ENCODE measurements around the gene ACOD1. TPM values are rescaled to one million over a fixed set of nuclear protein-coding genes. Genes with fewer than 3 reads are reported as not detected.
A peak's percentile ranks its signal among the peaks of the same experiment; 100 is the strongest.

Gene ACOD1
- total RNA-seq, 1 experiment from 2014 or later, result not detected

- Histone ChIP-seq H3K79me2 (ENCODE audit: insufficient read depth, low read length) (no peaks in the 10 kb centered on the region), H2AK5ac (ENCODE audit: insufficient read length, low read length) (no peak overlapping the region), H2BK120ac (ENCODE audit: low read depth, low read length, poor library complexity, severe bottlenecking) (no peak overlapping the region), H3K4me1 (ENCODE audit: insufficient read depth, low read length) (no peaks in the 10 kb centered on the region; the same call in 1 of the 2 replicates), H4K20me1 (ENCODE audit: control insufficient read depth, insufficient read depth, insufficient read length) (no peaks in the 10 kb centered on the region), H4K91ac (ENCODE audit: insufficient read length, low read depth, low read length) (no peak overlapping the region), H3K4ac (ENCODE audit: low read depth, low read length) (no peak overlapping the region), H3K56ac (ENCODE audit: insufficient read length, low read depth, low read length) (no peak overlapping the region), H3K9me3 (ENCODE audit: control insufficient read depth, low read depth, low read length) (no peaks in the 10 kb centered on the region), H3T11ph (ENCODE audit: low read length) (no peak overlapping the region), H3K4me2 (ENCODE audit: insufficient read depth, insufficient read length, low read length) (no peak overlapping the region), H3K9ac (ENCODE audit: extremely low read depth, insufficient read length, low read length) (no peak overlapping the region), H3K27ac (ENCODE audit: insufficient read length, low read depth, low read length) (no peak overlapping the region), H3K18ac (ENCODE audit: insufficient read length, low read depth, low read length) (no peak overlapping the region), H4K8ac (replicated peaks; ENCODE audit: insufficient read length, low read depth, low read length) (no peak overlapping the region), H2BK20ac (ENCODE audit: low read depth, low read length, poor library complexity, severe bottlenecking) (no peak overlapping the region), H3K14ac (ENCODE audit: insufficient read depth, low read length) (no peak overlapping the region), H2AFZ (ENCODE audit: low read length) (no peak overlapping the region), H3K27me3 (ENCODE audit: insufficient read depth, low read length) (no peaks in the 10 kb centered on the region), H3K79me1 (ENCODE audit: insufficient read depth, low read depth, low read length, poor library complexity, severe bottlenecking) (no peaks in the 10 kb centered on the region), H4K5ac (ENCODE audit: insufficient read length, low read depth, low read length) (no peak overlapping the region), H2BK5ac (ENCODE audit: insufficient read length, low read length) (no peak overlapping the region), H3K23ac (ENCODE audit: insufficient read length, low read depth, low read length) (no peak overlapping the region), H3K23me2 (ENCODE audit: insufficient read length, low read depth, low read length, poor library complexity, severe bottlenecking) (peaks cover 8% of the 10 kb centered on the region), H2BK12ac (ENCODE audit: insufficient read length, low read depth, low read length) (no peak overlapping the region), H2BK15ac (ENCODE audit: low read depth, low read length) (no peak overlapping the region)
- Mint-ChIP-seq H3K4me3 (peak overlapping the region; percentile 95 to 99), H3K27ac (no peak overlapping the region), H3K4me1 (peaks cover 20% of the 10 kb centered on the region in 2 experiments), H3K27me3 (ENCODE audit: low read depth) (peaks cover 7% of the 10 kb centered on the region; the same call in 1 of the 2 replicates), H3K9me3 (no peaks in the 10 kb centered on the region; a peak in 1 of 5 replicates), H3K36me3 (ENCODE audit: insufficient read depth in 1 of 3, low read depth in 3 of 3) (peaks cover 0 to 23% (median 15%) of the 10 kb centered on the region in 3 experiments; a peak in 5 of 7 replicates)
- TF ChIP-seq CTCF (conservative IDR thresholded peaks at IDR 0.05), result no peak
- no peak for DNase-seq
- 100% methylated on average over 1 of the region's 5 CpGs for WGBS (ENCODE audit: extremely low coverage, insufficient read length, low lambda C conversion rate)
These were observed 45.2 kb downstream of the ACOD1 start for GRCh38 chr13:76993473-76993872.

Data from H9 (cell line).